ENCODE measurements around the gene CPA2. TPM values are rescaled to one million over a fixed set of nuclear protein-coding genes. Genes with fewer than 3 reads are reported as not detected.
"Not testable (repeated sequence)": the region's sequence is repeated elsewhere in the genome, so short reads cannot be mapped to it uniquely, and the experiment has no call there.

CPA2 gene
- total RNA-seq, 4 donors from 2014 or later: 1.5 to 2.2 TPM; not detected in 2

- WGBS, 2 donors: 59 to 62% methylated on average over 6 of the region's 6 CpGs
Measured at GRCh38 chr7:130231792-130232191, 34.9 kb upstream of the CPA2 start.

GRCh38 chr7:130232209-130232608, 34.5 kb upstream of the CPA2 start:
- H3K27ac ChIP-seq: no peak overlapping the region
- 78 to 84% methylated on average over 2 of the region's 2 CpGs for WGBS, 2 donors
- no peak overlapping the region for H3K4me3 ChIP-seq
- no peaks in the 10 kb centered on the region for H3K27me3 ChIP-seq
- no peak for DNase-seq (ENCODE audit: low spot score in 2 of 2)
- H3K4me1 ChIP-seq: peaks cover 0 to 11% (median 0%) of the 10 kb centered on the region in 4 donors
- TF ChIP-seq EP300 (IDR thresholded peaks at IDR 0.05): no peak
- no peak for TF ChIP-seq POLR2A (IDR thresholded peaks at IDR 0.05)
- TF ChIP-seq CTCF (IDR thresholded peaks at IDR 0.05): no peak
- H3K9me3 ChIP-seq: no peaks in the 10 kb centered on the region
- no peaks in the 10 kb centered on the region for H3K36me3 ChIP-seq

More at GRCh38 chr7:130231792-130232191, 34.9 kb upstream of the CPA2 start:
- peaks cover 0 to 11% (median 0%) of the 10 kb centered on the region in 4 donors for H3K4me1 ChIP-seq
- TF ChIP-seq POLR2A (IDR thresholded peaks at IDR 0.05) (no peak), CTCF (IDR thresholded peaks at IDR 0.05) (no peak), EP300 (IDR thresholded peaks at IDR 0.05) (no peak)
- H3K4me3 ChIP-seq: no peak overlapping the region
- H3K27me3 ChIP-seq: no peaks in the 10 kb centered on the region
- H3K9me3 ChIP-seq: no peaks in the 10 kb centered on the region
- H3K36me3 ChIP-seq: no peaks in the 10 kb centered on the region
- no peak overlapping the region for H3K27ac ChIP-seq
- no peak for DNase-seq (ENCODE audit: low spot score in 2 of 2)

GRCh38 chr7:130234078-130234477, 32.6 kb upstream of the CPA2 start:
- no peak overlapping the region for H3K27ac ChIP-seq
- no peaks in the 10 kb centered on the region for H3K9me3 ChIP-seq
- no peaks in the 10 kb centered on the region for H3K36me3 ChIP-seq
- TF ChIP-seq EP300 (IDR thresholded peaks at IDR 0.05) (no peak), POLR2A (IDR thresholded peaks at IDR 0.05) (no peak), CTCF (IDR thresholded peaks at IDR 0.05) (no peak)
- no peak for DNase-seq (ENCODE audit: low spot score in 2 of 2)
- H3K4me1 ChIP-seq: no peaks in the 10 kb centered on the region
- 78 to 81% methylated on average over 2 of the region's 2 CpGs for WGBS, 2 donors
- no peaks in the 10 kb centered on the region for H3K27me3 ChIP-seq
- H3K4me3 ChIP-seq: no peak overlapping the region

- H3K4me1 ChIP-seq; H3K9me3 ChIP-seq; H3K36me3 ChIP-seq; H3K27me3 ChIP-seq; DNase-seq (ENCODE audit: low spot score in 2 of 2); H3K4me3 ChIP-seq; H3K27ac ChIP-seq: not testable (repeated sequence)
- 51 to 56% methylated on average over 4 of the region's 4 CpGs for WGBS, 2 donors
Measured at GRCh38 chr7:130236361-130236760, 30.3 kb upstream of the CPA2 start.

GRCh38 chr7:130240240-130240639, 26.4 kb upstream of the CPA2 start:
- 90 to 97% methylated on average over 1 of the region's 1 CpG for WGBS, 2 donors
- Histone ChIP-seq H3K27me3 (no peaks in the 10 kb centered on the region), H3K4me1 (peaks cover 0 to 10% (median 0%) of the 10 kb centered on the region in 4 donors), H3K36me3 (no peaks in the 10 kb centered on the region), H3K4me3 (no peak overlapping the region), H3K27ac (no peak overlapping the region), H3K9me3 (no peaks in the 10 kb centered on the region)
- DNase-seq (ENCODE audit: low spot score in 2 of 2): no peak
- TF ChIP-seq EP300 (IDR thresholded peaks at IDR 0.05): no peak
- no peak for TF ChIP-seq CTCF (IDR thresholded peaks at IDR 0.05)
- TF ChIP-seq POLR2A (IDR thresholded peaks at IDR 0.05): no peak

All from tibial nerve (tissue), 4 donors.